Subcutaneous abdominal adipose tissue (tissue), 5 donors: Measurements from ENCODE around the gene MARCHF10.

Experiments
- H3K27ac ChIP-seq: one replicate; pipeline ENCODE4 v1.7.0; 2013; ENCODE audit warnings: low read depth, mild to moderate bottlenecking, inconsistent platforms, low read length, moderate library complexity
- H3K27me3 ChIP-seq, 5 donors: one replicate each; pipeline ENCODE4 v1.7.0; 2013; ENCODE audit warnings: low read length in 5 of 5, inconsistent platforms in 1 of 5; ENCODE audit not compliant: control insufficient read depth in 5 of 5, insufficient read depth in 4 of 5
- H3K36me3 ChIP-seq, 5 donors: one replicate each; pipeline ENCODE4 v1.7.0; 2013; ENCODE audit warnings: low read length in 5 of 5; ENCODE audit not compliant: control insufficient read depth in 5 of 5, insufficient read depth in 5 of 5
- H3K4me1 ChIP-seq, 5 donors: one replicate each; pipeline ENCODE4 v1.7.0; 2013; ENCODE audit warnings: low read length in 5 of 5, mild to moderate bottlenecking in 3 of 5, moderate library complexity in 1 of 5; ENCODE audit not compliant: control insufficient read depth in 5 of 5, insufficient read depth in 5 of 5
- H3K4me3 ChIP-seq, 5 donors: one replicate each; pipeline ENCODE4 v1.7.0; 2013; ENCODE audit warnings: low read length in 5 of 5, low read depth in 1 of 5
- H3K9ac ChIP-seq, 5 donors: one replicate each; pipeline ENCODE4 v1.7.0; 2013; ENCODE audit warnings: low read length in 5 of 5, mild to moderate bottlenecking in 4 of 5, moderate library complexity in 3 of 5
- H3K9me3 ChIP-seq, 5 donors: one replicate each; pipeline ENCODE4 v1.7.0; 2013; ENCODE audit warnings: low read length in 5 of 5; ENCODE audit not compliant: control insufficient read depth in 5 of 5
- donor health status: healthy.
- donor health status: healthy.
- donor health status: healthy.
- donor health status: healthy.
- donor health status: healthy.

Gene MARCHF10

GRCh38 chr17:62821189-62822079 lies 13.3 kb upstream of the MARCHF10 start:
- H3K27ac ChIP-seq, result no peak overlapping the region
- H3K4me1 ChIP-seq, result peaks cover 0 to 17% (median 14%) of the 10 kb centered on the region in 5 donors
- no peak overlapping the region for H3K9ac ChIP-seq

GRCh38 chr17:62819511-62820221 lies 11.6 kb upstream of the MARCHF10 start:
- Histone ChIP-seq H3K4me3 (peak overlapping the region in 1 of 5 donors; percentile 22), H3K27me3 (no peaks in the 10 kb centered on the region), H3K9me3 (no peaks in the 10 kb centered on the region), H3K27ac (peak overlapping the region; percentile 49), H3K9ac (no peak overlapping the region), H3K4me1 (peaks cover 0 to 17% (median 14%) of the 10 kb centered on the region in 5 donors), H3K36me3 (no peaks in the 10 kb centered on the region)

More at GRCh38 chr17:62821189-62822079, 13.3 kb upstream of the MARCHF10 start:
- no peaks in the 10 kb centered on the region for H3K9me3 ChIP-seq
- H3K27me3 ChIP-seq, result no peaks in the 10 kb centered on the region
- no peaks in the 10 kb centered on the region for H3K36me3 ChIP-seq
- H3K4me3 ChIP-seq, result no peak overlapping the region

GRCh38 chr17:62818526-62818925 lies 10.4 kb upstream of the MARCHF10 start:
- Histone ChIP-seq H3K36me3 (no peaks in the 10 kb centered on the region), H3K9me3 (peaks cover 0 to 6% (median 3%) of the 10 kb centered on the region in 5 donors), H3K9ac (no peak overlapping the region), H3K4me3 (no peak overlapping the region), H3K27ac (no peak overlapping the region), H3K4me1 (peaks cover 0 to 17% (median 14%) of the 10 kb centered on the region in 5 donors), H3K27me3 (no peaks in the 10 kb centered on the region)

- peaks cover 0 to 17% (median 14%) of the 10 kb centered on the region in 5 donors for H3K4me1 ChIP-seq
- no peaks in the 10 kb centered on the region for H3K36me3 ChIP-seq
- no peaks in the 10 kb centered on the region for H3K27me3 ChIP-seq
- no peak overlapping the region for H3K9ac ChIP-seq
- H3K9me3 ChIP-seq, result peaks cover 0 to 6% (median 3%) of the 10 kb centered on the region in 5 donors
- H3K4me3 ChIP-seq, result no peak overlapping the region
- no peak overlapping the region for H3K27ac ChIP-seq
Measured at GRCh38 chr17:62816282-62816839, 8.2 kb upstream of the MARCHF10 start.

- Histone ChIP-seq H3K9me3 (peaks cover 0 to 6% (median 3%) of the 10 kb centered on the region in 5 donors), H3K36me3 (no peaks in the 10 kb centered on the region), H3K9ac (no peak overlapping the region), H3K27me3 (peaks cover 0 to 13% (median 6%) of the 10 kb centered on the region in 5 donors), H3K4me3 (no peak overlapping the region), H3K4me1 (peaks cover 0 to 5% (median 0%) of the 10 kb centered on the region in 5 donors), H3K27ac (no peak overlapping the region)
Measured at GRCh38 chr17:62809656-62810055, 1.5 kb upstream of the MARCHF10 start.

- H3K9ac ChIP-seq, result no peak overlapping the region
- H3K36me3 ChIP-seq, result no peaks in the 10 kb centered on the region
- peaks cover 5 to 13% (median 7%) of the 10 kb centered on the region in 5 donors for H3K27me3 ChIP-seq
Measured at GRCh38 chr17:62808576-62808970, 459 bp upstream of the MARCHF10 start.

GRCh38 chr17:62805234-62805633 lies 2.9 kb downstream of the MARCHF10 start:
- no peak overlapping the region for H3K4me3 ChIP-seq
- no peak overlapping the region for H3K9ac ChIP-seq
- H3K36me3 ChIP-seq, result no peaks in the 10 kb centered on the region
- peaks cover 5 to 13% (median 7%) of the 10 kb centered on the region in 5 donors for H3K27me3 ChIP-seq
- H3K4me1 ChIP-seq, result peaks cover 0 to 5% (median 0%) of the 10 kb centered on the region in 5 donors
- H3K27ac ChIP-seq, result no peak overlapping the region
- no peaks in the 10 kb centered on the region for H3K9me3 ChIP-seq

More at GRCh38 chr17:62808576-62808970, 459 bp upstream of the MARCHF10 start:
- Histone ChIP-seq H3K9me3 (no peaks in the 10 kb centered on the region), H3K27ac (no peak overlapping the region), H3K4me1 (peaks cover 0 to 5% (median 0%) of the 10 kb centered on the region in 5 donors), H3K4me3 (no peak overlapping the region)

- Histone ChIP-seq H3K4me3 (no peak overlapping the region), H3K27ac (no peak overlapping the region), H3K27me3 (peaks cover 5 to 13% (median 7%) of the 10 kb centered on the region in 5 donors), H3K9ac (no peak overlapping the region), H3K36me3 (no peaks in the 10 kb centered on the region), H3K9me3 (no peaks in the 10 kb centered on the region), H3K4me1 (peaks cover 0 to 5% (median 0%) of the 10 kb centered on the region in 5 donors)
Measured at GRCh38 chr17:62804822-62805221, 3.3 kb downstream of the MARCHF10 start.

GRCh38 chr17:62804025-62804424 lies 4.1 kb downstream of the MARCHF10 start:
- Histone ChIP-seq H3K4me1 (peaks cover 0 to 5% (median 0%) of the 10 kb centered on the region in 5 donors), H3K9ac (no peak overlapping the region), H3K27me3 (peaks cover 5 to 10% (median 7%) of the 10 kb centered on the region in 5 donors), H3K9me3 (no peaks in the 10 kb centered on the region), H3K27ac (no peak overlapping the region), H3K36me3 (no peaks in the 10 kb centered on the region), H3K4me3 (no peak overlapping the region)
